ENCODE measurements around the gene UCP3. TPM values are rescaled to one million over a fixed set of nuclear protein-coding genes. Genes with fewer than 3 reads are reported as not detected.

Gene UCP3
- total and polyA plus RNA-seq, 2 of the 8 experiments (the other 6 are each of a cell fraction or from before 2014, with no cell fraction given) = 0.85 to 1.3 TPM

GRCh38 chr11:74004759-74005615 is 3.9 kb downstream of the UCP3 start:
- FAIRE-seq (no peak), DNase-seq (ENCODE audit: low read depth in 1 of 2, low spot score in 2 of 2) (no peak)
- Histone ChIP-seq H3K18ac (ENCODE audit: extremely low read depth, low read length) (no peak overlapping the region), H4K91ac (replicated peaks; ENCODE audit: insufficient read length, low read length) (no peak overlapping the region), H3K23me2 (ENCODE audit: low read depth, low read length) (no peaks in the 10 kb centered on the region), H3K4me1 (replicated peaks in 1 of 4; ENCODE audit: control insufficient read depth in 3 of 4, insufficient read depth in 4 of 4, low read length in 3 of 4) (no peaks in the 10 kb centered on the region; a peak in 1 of 7 replicates), H4K20me1 (replicated peaks in 1 of 2; ENCODE audit: control insufficient read depth in 1 of 2, insufficient read depth in 2 of 2, low read length in 2 of 2) (no peaks in the 10 kb centered on the region), H3K56ac (replicated peaks; ENCODE audit: insufficient read length, low read depth, low read length) (no peak overlapping the region), H3K79me2 (ENCODE audit: control insufficient read depth in 1 of 2, insufficient read depth in 2 of 2, low read length in 2 of 2) (no peaks in the 10 kb centered on the region), H3K79me1 (ENCODE audit: low read depth, low read length) (no peaks in the 10 kb centered on the region), H2BK20ac (ENCODE audit: low read length) (no peak overlapping the region), H3K9ac (replicated peaks in 1 of 4; ENCODE audit: extremely low read depth in 1 of 4, low read depth in 3 of 4, low read length in 3 of 4) (no peak overlapping the region), H2BK5ac (ENCODE audit: low read depth, low read length) (no peak overlapping the region), H3K9me3 (ENCODE audit: insufficient read depth in 2 of 2, low read depth in 1 of 2, low read length in 1 of 2) (no peaks in the 10 kb centered on the region), H3K14ac (ENCODE audit: insufficient read length) (no peak overlapping the region), H3K4me2 (ENCODE audit: insufficient read depth in 1 of 2, low read depth in 2 of 2, low read length in 2 of 2) (no peak overlapping the region), H2AK5ac (ENCODE audit: low read depth, low read length) (no peak overlapping the region), H3K36me3 (ENCODE audit: control insufficient read depth in 2 of 4, insufficient read depth in 4 of 4, low read length in 3 of 4) (no peaks in the 10 kb centered on the region; a peak in 2 of 8 replicates), H2BK15ac (ENCODE audit: low read length) (no peak overlapping the region), H2BK12ac (ENCODE audit: low read depth, low read length) (no peak overlapping the region), H2AFZ (ENCODE audit: low read length) (no peak overlapping the region), H3K27me3 (replicated peaks in 1 of 4; ENCODE audit: control insufficient read depth in 3 of 4, extremely low read depth in 1 of 4, insufficient read depth in 3 of 4, low read length in 3 of 4) (no peaks in the 10 kb centered on the region), H3K27ac (ENCODE audit: low read depth, low read length) (no peak overlapping the region), H2BK120ac (replicated peaks; ENCODE audit: low read depth, low read length) (no peak overlapping the region), H3K4ac (replicated peaks; ENCODE audit: insufficient read length, low read depth, low read length) (no peak overlapping the region), H3K4me3 (ENCODE audit: extremely low read depth in 1 of 4, insufficient read depth in 2 of 4, low read depth in 3 of 4, low read length in 4 of 4) (no peak overlapping the region), H4K5ac (ENCODE audit: insufficient read length, low read depth, low read length) (no peak overlapping the region), H3K23ac (ENCODE audit: insufficient read length) (no peak overlapping the region), H4K8ac (ENCODE audit: extremely low read depth, insufficient read depth, low read length) (no peak overlapping the region; the same call in 1 of the 2 replicates)
- CTCF ChIA-PET (ENCODE audit: partially characterized antibody) = interaction anchor here (1.9 to 2.0 kb wide), 2 partner anchors 32 to 41 kb away, joined by 4 to 5 read pairs; no protein-coding TSS in a partner anchor
- POLR2A ChIA-PET (ENCODE audit: partially characterized antibody) = interaction anchor here (1.2 kb wide), 1 partner anchor 10 kb away, joined by 3 read pairs; no protein-coding TSS in a partner anchor
- 86% methylated on average over 11 of the region's 11 CpGs; no CpG with 5 or more reads in 1 of the 2 experiments for whole genome bisulfite sequencing, 2 experiments (ENCODE audit: extremely low coverage in 1 of 2, insufficient coverage in 1 of 2, insufficient read length in 1 of 2, insufficient replicate concordance in 2 of 2, low coverage in 1 of 2, low lambda C conversion rate in 2 of 2, missing lambda C conversion rate in 1 of 2)
- TF ChIP-seq EZH2 (IDR thresholded peaks at IDR 0.05; ENCODE audit: low read depth, low read length, severe bottlenecking) = no peak
- TF ChIP-seq SAP30 (IDR thresholded peaks at IDR 0.05; ENCODE audit: insufficient read depth, insufficient replicate concordance, low read length) = no peak
- TF ChIP-seq SRF (IDR thresholded peaks at IDR 0.05; ENCODE audit: low read depth, low read length) = no peak
- TF ChIP-seq MAX (IDR thresholded peaks at IDR 0.05) = no peak
- TF ChIP-seq TAF7 (optimal IDR thresholded peaks at IDR 0.05; ENCODE audit: borderline replicate concordance, low read depth, low read length) = no peak
- no peak for TF ChIP-seq CHD1 (IDR thresholded peaks at IDR 0.05; ENCODE audit: low read depth, low read length)
- no peak for TF ChIP-seq BCL11A (IDR thresholded peaks at IDR 0.05; ENCODE audit: low read depth in 2 of 2, low read length in 2 of 2)
- no peak for TF ChIP-seq CTCF (IDR thresholded peaks at IDR 0.05; ENCODE audit: control extremely low read depth in 1 of 3, insufficient read depth in 1 of 3, low read depth in 1 of 3, low read length in 3 of 3)
- no peak for TF ChIP-seq SP2 (IDR thresholded peaks at IDR 0.05; ENCODE audit: low read length)

Data from H1 (cell line).